Measurements from ENCODE around the gene SLC16A12.

The SLC16A12 gene

DNA sequence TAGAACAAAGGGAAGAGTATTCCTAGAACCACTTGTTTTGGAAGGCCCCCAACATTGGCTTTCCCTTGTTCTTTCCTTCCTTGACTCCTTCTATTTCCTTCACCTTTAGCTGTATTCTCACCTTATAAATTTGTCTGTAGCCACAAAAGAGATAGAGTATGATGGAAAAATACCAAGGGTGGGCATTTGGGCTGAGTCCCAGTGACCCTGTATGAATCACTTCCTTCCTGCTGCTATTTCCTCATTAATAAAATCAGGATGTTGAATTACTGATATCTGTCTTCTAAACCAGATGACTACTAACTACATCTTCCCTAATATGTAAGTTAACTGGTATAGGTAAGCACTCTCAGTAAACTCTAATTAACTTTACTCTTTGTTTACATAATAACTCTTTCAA, 65.9 kb downstream of the SLC16A12 start:
- no peak for DNase-seq (ENCODE audit: extremely low read depth, low read depth)
- no peak for TF ChIP-seq CTCF (IDR thresholded peaks at IDR 0.05; ENCODE audit: low read depth, low read length)

GRCh38 chr10:89468191-89468965, 67.0 kb downstream of the SLC16A12 start:
- TF ChIP-seq CTCF (IDR thresholded peaks at IDR 0.05; ENCODE audit: low read depth, low read length), result no peak
- no peak for DNase-seq (ENCODE audit: extremely low read depth, low read depth)

GRCh38 chr10:89466599-89467035, 68.8 kb downstream of the SLC16A12 start:
- no peak for DNase-seq (ENCODE audit: extremely low read depth, low read depth)
- TF ChIP-seq CTCF (IDR thresholded peaks at IDR 0.05; ENCODE audit: low read depth, low read length), result peak; percentile 65

DNA sequence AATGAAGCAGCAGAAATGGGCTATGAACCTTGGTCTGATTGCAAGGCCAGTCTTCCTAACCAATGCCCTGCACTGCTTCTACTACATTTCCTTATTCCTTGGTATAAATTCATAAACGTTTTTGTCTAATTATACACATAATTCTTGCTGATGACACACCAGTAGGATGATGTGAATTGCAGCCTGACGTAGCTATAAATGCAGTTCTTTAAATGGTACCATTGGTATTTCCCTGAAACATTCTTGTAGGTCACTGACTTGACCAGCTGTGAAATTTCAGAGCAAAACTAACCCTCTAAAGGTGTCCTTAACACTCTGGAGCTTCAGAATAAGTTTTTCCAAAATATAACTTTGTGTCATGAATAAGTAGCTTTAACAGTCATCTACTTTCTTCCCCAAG, 70.2 kb downstream of the SLC16A12 start:
- DNase-seq (ENCODE audit: extremely low read depth, low read depth), result no peak

GRCh38 chr10:89463846-89464537, 71.4 kb downstream of the SLC16A12 start:
- DNase-seq (ENCODE audit: extremely low read depth, low read depth), result no peak
- TF ChIP-seq CTCF (IDR thresholded peaks at IDR 0.05; ENCODE audit: low read depth, low read length), result no peak

More for the DNA sequence above, 70.2 kb downstream of the SLC16A12 start:
- no peak for TF ChIP-seq CTCF (IDR thresholded peaks at IDR 0.05; ENCODE audit: low read depth, low read length)

GRCh38 chr10:89458784-89459183, 76.6 kb downstream of the SLC16A12 start:
- DNase-seq (ENCODE audit: extremely low read depth, low read depth), result no peak
- TF ChIP-seq CTCF (IDR thresholded peaks at IDR 0.05; ENCODE audit: low read depth, low read length), result no peak

GRCh38 chr10:89458291-89458690, 77.1 kb downstream of the SLC16A12 start:
- no peak for DNase-seq (ENCODE audit: extremely low read depth, low read depth)
- no peak for TF ChIP-seq CTCF (IDR thresholded peaks at IDR 0.05; ENCODE audit: low read depth, low read length)
